NOMO-1 treated with dmso at 0.1 percent for 144 hours (cell line): ENCODE data around the gene TSPEAR.
"Not testable (repeated sequence)": the region's sequence is repeated elsewhere in the genome, so short reads cannot be mapped to it uniquely, and the experiment has no call there.

ENCODE experiments used
- DNase-seq: peaks from one replicate; lab custom pipeline; 2025; ENCODE audit not compliant: unreplicated experiment; lab: John Stamatoyannopoulos, UW

Gene TSPEAR

DNA sequence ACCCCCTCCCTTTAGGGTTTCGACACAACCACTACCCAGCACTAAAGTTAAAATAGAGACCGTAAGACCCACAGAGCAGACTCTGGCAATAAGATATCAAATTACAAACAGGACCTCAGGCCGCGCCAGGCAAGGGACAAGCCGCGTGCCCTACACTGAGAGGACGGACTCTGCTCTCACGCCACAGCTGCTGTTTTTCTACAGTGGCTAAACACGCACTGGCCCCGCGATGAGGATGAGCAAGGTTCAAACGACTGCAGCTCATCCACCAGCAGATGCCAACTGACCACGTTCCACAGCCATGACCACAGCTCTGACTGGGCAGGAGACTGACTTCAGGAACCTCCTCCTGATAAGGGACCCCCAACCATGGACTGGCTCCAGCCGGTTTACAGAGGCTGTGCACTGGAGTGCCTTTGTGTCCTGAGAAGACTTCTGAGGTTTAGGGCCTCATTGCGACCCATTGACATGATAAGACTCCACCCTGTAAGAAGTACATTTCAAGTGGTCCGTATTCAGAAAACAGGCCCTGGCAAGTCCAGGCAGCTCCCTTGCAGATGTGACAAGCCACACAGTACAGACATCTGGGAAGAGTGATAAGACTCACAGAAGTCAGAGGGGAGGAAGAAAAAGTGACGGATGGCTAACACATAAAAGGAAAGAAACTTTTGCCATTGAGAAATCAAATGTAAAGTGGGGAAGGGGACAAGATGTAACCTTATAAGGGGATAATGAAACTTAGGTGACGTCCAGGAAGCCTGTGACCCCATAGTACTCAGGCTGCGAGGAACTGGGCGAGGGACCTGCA is 117.6 kb downstream of the TSPEAR start:
- DNase-seq = no peak

DNA sequence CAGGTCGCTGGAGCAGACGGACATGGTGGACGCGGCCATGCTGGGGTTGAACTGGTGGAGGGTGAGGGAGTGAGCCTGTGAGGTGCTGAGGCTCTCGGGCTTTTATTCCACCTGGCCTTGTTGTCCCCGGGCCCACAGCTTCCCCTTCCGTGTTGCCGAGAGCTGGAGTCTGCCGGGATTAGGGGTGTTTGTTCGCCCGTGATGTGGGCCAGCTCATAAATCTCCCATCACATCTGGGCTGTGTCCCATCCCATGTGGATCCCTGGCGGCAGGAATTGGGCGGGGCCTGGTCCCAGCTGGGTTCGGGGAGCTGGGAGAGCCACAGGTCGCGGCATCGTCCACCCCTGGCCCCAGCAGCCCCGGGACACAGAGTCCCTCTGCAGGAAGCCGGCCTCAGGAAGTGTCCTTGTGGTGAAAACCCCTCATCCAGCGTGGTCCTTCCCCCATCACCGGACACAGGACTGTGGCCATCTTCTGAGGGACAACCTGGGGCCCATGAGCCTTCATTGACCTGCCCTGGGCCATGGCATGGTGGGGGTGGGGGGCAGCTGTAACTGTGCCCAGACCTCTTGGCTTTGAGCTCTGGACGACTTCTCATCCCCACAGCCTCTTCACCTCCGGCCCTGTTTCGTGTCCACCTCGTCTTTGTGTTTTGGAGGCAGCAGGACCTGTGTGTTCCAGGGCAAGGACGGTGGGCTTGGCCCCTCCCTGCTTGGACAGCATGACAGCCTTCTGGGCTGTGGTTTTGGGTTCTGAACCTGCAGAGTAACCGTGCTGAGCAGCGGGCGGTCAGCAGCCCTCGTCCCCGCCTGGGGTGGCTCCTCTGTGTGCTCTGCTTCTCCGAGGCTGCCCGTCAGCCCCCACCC is 118.7 kb downstream of the TSPEAR start, which contains the start of gene KRTAP10-6:
Gene KRTAP10-6, minus strand, starts transcription at position 60 of the 866 bp plus-strand sequence. Its CDS starts 21 bp downstream, at position 39.
- DNase-seq = no peak

DNA sequence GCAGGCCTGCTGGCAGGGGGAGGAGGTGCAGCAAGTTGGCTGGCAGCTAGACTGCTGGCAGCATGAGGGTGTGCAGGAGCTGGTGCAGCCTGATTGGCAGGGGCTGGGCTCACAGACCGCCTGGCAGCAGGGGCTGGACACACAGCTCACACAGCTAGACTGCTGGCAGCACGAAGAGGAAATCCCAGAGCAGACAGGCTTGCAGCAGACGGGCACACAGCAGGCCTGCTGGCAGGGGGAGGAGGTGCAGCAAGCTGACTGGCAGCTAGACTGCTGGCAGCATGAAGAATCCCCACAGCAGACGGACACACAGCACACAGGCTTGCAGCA is 119.6 kb downstream of the TSPEAR start:
- DNase-seq = not testable (repeated sequence)

DNA sequence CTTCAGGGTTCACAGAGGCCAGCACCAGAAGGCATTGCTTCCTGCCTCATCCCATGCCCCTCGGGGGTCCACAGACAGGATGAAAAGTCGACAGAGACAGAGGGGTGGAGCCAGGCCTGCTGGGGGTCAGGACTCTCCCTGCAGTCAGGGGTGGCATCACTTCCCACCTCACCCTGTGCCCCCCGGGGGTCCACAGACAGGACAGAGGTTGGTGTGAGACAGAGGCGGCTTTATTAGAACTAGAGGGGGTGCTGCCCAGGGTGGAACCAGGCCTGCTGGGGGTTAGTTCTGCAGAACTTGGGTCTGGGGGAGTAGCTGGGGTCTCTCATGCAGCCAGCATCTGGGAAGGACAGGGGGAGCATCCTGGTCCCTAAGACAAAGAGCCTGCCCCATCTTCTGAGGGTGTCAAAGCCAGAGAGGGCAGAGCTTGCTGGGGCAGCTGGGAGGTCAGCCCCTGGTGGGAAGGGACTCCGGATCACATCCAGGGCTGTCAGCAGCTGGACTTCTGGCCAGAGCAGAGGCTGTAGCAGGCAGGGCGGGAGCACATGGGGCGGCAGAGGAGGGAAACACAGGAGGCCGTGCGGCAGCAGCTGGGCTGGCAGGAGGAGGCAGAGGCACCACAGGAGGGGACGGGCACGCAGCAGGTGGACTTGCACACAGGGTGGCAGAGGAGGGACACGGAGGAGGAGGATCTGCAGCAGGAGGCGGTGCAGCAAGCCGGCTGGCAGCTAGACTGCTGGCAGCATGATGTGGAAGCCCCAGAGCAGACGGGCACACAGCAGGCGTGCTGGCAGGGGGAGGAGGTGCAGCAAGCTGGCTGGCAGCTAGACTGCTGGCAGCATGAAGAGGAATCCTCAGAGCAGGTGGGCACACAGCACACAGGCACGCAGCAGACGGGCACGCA is 120.2 kb downstream of the TSPEAR start:
- DNase-seq = not testable (repeated sequence)

DNA sequence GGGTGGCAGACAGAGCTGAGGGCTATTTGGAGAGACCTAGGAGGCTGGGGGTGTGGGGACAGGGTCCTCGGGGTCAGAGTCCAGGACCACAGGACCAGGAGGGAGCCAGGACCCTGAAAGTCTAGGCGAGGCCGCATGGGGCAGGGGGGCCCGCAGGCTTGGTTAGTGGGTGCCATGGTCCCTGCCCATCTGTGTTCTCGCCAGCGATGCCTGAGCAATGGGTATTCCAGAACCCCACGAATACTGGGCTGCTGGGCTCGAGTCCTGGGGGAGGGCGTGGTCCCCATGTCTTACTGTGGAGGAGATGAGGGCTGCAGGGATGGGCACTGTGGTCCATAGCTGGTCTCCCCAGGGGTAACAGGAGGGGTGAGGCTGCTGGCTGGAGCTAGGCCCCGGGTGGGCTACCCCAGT is 121.1 kb downstream of the TSPEAR start:
- no peak for DNase-seq

DNA sequence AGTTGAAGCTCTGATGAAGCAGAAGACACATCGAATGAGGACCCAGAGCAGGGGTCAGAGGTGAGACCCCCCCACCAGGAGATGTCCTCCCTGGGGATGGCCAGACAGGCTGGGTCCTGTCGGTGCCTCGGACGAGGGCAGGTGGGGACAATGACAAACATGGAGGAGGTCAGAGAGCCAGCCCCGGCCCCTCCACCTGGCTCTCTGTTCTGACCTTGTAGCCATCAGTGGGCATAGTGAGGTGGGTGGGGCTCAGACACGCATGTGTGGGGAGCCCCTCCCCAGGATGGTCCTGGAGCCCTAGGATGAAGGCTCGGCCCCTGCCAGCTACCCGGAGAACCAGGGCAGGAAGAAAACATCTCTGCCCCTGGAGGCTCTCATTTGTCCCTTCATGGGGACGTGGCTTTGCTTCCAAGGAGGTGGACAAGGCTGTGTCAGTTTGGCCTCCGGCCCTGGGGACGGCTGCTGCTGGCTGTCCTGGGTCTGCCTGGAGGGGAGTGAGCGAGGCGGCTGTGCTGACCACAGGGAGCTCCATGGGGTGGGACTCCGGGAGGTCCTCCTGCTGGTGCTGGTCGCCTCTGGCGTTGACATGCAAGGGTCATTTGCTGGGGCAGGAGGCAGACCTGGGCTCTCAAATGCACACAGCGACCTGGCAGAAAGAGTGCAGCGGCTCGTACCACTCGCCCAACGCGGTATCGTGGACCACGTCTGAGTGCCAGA is 121.6 kb downstream of the TSPEAR start:
- DNase-seq = no peak

DNA sequence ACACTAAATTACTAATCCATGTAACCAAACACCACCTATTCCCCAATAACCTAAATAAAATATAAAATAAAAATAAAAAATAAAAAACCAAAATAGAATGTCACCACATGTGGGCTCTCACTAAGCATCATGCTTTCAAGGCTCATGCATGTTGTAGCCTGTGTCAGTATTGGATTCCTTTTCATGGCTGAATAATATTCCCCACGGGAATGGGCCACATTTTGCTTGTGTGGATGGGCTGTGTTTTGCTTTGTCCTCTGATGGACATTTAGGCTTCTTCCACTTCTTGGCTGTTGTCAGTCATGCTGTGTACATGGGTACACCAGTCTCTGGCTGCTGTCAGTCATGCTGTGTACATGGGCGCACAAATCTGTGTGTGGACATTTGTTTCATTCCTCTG is 122.3 kb downstream of the TSPEAR start:
- DNase-seq = no peak

DNA sequence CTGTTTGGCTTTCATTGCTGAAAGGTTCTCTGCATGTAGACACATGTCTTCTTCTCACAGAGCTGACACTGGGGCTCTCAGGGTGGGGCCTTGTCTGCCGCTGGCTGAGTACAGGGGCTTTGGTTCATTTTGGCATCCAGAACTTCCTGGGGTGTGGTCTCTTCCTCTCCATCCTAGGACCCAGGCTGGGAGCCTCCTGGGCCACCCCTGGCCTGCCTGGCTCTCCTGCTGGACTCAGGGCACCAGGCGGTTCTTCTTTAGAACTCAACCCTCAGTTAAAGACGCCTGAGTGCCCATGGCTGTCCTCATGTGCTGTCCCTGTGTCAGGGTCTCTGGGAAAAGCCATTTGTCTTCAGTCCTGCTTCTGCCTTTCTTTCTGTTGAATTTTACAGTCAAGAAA is 125.5 kb downstream of the TSPEAR start:
- DNase-seq = no peak

DNA sequence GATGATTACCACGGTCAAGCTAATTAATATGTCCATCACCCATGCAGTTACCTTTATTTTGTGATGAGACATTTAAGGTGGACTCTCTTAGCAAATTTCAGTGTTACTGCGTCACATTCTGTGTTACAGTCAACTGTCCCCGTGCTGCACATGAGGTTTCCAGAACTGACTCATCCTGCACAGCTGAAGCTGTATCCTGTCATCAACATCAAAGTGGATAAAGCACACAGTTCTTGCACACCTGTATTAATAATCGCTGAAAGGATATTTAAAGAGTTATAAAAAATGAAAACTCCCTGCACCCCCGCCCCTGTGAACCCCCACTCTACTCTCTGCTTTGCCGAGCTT is 127.6 kb downstream of the TSPEAR start:
- DNase-seq = no peak

DNA sequence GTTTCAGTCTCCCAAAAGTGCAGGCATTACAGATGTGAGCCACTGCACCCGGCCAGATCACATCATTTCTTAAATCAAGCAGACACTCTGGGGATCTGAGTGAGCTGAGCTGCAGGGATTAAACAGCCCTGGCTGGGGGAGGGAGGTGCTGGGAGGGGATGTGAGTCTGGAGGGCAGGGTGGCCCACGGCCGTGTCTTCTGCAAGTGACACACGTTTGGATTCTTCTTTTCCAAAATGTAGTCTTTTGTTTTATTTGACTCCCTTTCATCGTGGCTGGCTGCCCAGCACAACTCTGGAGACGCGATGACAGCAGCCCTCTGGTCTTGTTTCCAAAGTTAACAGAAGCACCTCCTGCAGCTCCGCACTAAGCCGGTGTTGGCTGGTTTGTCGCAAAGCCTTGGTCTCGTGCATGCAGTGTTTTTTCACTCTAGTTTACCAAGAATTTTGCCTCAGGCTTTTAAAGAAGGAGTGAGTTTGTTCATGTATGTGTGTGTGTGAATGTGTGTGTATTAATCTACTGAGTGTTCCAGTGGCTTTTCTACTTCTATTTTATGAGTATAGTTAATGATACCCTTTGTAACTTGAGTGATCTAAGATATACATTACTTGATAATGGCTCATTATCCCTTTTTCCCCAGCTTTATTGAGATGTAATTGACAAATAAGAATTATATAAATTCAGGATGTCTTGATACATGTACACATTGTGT is 128.1 kb downstream of the TSPEAR start:
- no peak for DNase-seq

DNA sequence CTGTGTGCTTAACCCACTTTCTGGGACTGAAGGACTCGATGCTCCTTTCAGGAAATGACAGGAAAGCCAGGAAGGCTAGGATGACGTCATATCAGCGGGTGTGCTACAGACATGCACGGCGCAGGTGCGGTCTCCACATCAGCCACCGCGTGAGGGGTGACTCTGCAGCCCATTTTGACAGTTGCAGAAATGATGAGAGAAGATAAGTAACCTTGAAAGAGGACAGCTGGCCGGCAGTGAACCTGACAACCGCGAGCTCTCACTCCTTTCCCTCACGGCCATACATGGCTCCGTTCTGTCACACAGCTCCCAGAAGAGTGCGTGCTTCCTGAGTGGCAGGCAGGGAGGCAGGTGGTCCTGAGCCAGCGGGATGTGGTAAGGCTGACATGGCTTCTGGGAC is 129.3 kb downstream of the TSPEAR start:
- DNase-seq = no peak

DNA sequence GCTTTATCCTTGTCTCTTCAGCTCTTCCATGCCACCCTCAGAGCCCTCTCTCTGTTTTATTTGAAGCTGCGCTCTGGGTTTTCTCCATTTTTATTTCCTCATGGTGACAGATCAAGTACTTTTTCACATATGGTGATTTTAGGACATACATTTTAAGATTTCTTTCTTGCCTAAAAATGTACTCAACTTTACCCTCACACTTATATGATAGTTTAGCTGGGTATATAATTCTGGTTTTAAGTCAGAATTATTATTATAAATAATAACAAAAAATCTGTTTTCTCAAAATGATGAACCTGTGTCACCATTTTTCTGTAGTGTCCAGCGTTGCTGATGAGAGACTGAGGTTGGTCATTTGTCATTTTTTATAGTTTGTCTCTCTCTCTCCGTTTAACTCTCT is 130.2 kb downstream of the TSPEAR start:
- no peak for DNase-seq

DNA sequence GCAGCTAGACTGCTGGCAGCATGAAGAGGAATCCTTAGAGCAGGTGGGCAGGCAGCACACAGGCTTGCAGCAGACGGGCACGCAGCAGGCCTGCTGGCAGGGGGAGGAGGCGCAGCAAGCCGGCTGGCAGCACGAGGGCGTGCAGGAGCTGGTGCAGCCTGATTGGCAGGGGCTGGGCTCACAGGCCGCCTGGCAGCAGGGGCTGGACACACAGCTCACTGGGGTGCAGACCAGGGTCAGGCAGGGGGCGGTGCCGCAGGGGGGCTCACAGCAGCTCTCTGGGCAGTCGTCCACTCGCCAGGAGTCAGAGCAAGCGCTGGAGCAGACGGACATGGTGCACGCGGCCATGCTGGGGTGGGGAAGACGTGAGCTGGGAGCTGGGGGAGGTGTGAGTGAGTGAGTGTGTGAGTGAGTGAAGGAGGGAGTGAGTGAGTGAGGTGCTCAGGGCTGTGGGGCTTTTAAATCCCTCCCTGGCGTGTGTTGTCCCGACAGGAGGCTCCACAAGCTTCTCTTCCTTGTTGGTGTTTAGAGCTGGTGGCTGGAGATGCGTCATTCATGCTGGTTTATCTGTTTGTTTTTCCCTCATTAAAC is 131.0 kb downstream of the TSPEAR start, which contains the start of gene KRTAP10-5:
Gene KRTAP10-5, minus strand, starts transcription at position 374 of the 591 bp plus-strand sequence. Its CDS starts 26 bp downstream, at position 348.
- not testable (repeated sequence) for DNase-seq

DNA sequence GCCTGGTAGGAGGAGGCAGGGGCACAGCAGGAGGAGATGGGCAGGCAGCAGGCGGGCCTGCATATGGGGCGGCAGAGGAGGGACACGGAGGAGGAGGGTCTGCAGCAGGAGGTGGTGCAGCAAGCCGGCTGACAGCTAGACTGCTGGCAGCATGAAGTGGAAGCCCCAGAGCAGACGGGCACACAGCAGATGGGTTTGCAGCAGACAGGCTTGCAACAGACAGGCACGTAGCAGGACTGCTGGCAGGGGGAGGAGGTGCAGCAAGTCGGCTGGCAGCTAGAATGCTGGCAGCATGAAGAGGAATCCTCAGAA is 131.6 kb downstream of the TSPEAR start:
- DNase-seq = no peak

DNA sequence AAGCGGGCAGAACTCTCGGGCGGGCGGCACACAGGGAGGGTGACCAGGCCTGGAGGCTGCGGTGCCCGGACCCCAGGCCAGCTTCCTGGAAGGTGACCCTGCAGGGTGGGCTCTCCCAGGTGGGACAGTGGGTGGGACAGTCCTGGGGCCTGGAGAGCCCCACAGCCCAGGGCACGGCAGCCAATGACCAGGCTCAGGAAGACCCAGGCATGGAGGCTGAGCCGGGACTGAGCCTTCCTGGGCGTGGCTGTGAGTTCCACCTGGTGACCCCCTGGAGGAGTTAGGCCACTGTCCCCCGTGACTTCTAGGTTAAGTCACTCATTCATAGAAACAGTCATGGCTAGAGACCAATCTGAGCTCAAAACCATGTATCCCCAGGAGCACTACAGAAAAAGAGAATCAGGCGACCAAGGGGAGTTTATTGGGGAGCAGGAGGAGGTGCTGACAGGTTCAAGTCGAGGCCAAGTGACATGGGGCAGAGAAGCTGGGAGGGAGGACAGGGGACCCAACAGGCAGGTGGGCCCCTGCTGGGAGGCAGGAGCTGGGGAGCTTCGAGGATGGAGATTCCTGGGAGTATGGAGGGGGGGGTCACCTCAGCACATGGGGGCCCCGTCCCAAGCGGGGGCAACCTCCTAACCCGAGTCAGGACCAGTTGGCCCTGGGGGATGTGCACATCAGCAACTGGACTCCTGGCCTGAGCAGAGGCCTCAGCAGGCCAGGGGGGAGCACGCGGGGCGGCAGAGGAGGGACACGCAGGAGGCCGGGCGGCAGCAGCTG is 132.1 kb downstream of the TSPEAR start:
- DNase-seq = no peak

DNA sequence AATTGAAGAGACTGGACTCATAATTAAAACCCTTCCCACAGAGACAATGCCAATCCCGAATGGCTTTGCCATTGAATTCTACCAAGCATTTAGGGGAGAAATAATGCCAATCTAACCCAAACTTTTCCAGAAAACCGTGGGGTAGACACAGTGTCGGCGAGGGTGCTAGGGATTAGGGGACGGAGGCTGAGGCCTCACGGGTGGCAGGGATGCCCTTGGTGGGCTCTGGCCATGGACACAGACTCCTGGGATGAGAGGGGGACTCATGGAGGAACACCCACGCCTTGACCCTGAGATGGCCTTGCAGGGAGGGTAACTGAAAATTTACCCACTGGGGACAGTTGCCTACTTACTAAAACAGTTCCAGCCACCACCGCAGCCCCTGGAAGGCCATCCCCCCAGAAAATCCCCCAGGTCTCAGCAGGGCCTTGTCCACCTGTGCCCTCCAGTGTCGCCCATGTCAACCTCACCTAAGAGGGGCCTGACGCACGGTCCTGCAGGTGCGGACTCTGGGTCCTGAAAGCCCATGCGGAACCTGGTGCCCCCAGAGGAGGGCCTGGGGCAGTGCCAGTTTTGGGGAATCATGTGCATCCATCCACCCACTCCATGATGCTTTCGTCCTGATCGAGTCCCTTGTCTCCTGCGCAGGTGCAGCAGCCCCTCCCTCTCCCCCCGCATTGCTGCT is 132.9 kb downstream of the TSPEAR start:
- DNase-seq = no peak

DNA sequence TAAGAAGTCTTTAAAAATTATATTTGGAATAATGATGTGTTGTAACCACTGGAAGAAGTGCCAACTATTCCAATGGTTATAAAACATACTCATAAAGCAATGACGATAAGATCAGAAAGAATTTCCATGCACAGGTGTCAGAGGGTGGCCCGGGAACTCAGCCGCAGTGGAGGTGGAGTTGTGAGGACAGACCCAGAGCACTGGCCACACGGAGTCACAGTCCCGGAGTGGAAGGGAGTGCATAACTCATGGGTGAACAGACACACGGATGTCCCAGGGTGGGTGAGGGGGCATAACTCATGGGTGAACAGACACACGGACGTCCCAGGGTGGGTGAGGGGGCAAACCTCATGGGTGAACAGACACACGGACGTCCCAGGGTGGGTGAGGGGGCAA is 135.3 kb downstream of the TSPEAR start:
- DNase-seq = no peak

DNA sequence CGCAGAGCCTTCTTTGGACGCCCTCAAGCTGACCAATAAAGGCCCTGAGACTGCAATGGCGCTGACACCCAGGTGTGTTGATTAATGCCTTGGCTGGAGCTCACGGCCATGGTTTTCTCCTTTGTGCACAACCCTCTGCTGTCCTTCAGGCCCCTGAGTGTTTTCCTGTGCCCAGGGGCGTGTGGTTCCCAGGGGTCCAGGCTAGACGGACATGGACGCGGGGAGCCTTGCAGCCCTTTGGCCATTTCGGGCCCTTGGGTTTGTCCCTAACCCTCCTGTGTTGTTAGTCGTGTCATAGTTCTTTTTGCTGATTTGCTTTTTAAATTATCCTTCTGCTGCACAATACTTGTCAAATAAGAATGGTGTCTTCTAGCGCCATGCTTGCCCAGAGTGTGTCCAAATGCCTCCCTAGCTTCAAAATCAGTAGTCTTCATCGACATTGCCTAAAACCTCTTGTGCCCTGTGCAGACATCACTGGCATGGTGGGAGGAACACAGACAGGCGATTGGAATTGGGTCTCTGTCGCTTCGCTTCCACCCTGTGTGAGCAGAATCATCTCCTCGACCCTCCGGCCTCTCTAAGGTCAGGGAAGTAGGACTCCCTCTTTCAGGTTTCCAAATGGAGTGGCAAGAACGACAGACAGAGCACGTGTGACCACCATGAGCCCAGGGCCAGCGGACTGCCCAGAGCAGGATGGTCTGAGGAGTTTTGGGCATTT is 135.9 kb downstream of the TSPEAR start:
- DNase-seq = no peak
